Activated naive CD4-positive, alpha-beta T cell treated with anti-CD3 and anti-CD28 coated beads, Interleukin-2, amount 50 U/mL, for 24 hours (primary cell): ENCODE results near the gene SMC4.
A peak's percentile ranks its signal among the peaks of the same experiment; 100 is the strongest.

Source experiments
- H3K27ac Mint-ChIP-seq: one replicate; pipeline ENCODE4 v1.8.0; 2021; ENCODE audit warnings: mild to moderate bottlenecking, mixed read lengths
- H3K27me3 Mint-ChIP-seq: one replicate; pipeline ENCODE4 v1.8.0; 2021; ENCODE audit warnings: mixed read lengths
- H3K36me3 Mint-ChIP-seq: one replicate; pipeline ENCODE4 v1.8.0; 2021; ENCODE audit warnings: mixed read lengths
- H3K4me1 Mint-ChIP-seq: one replicate; pipeline ENCODE4 v1.8.0; 2021; ENCODE audit warnings: mixed read lengths
- H3K4me3 Mint-ChIP-seq: one replicate; pipeline ENCODE4 v1.8.0; 2021; ENCODE audit warnings: mild to moderate bottlenecking, mixed read lengths
- H3K9me3 Mint-ChIP-seq: one replicate; pipeline ENCODE4 v1.8.0; 2021; ENCODE audit warnings: mixed read lengths

SMC4 gene

GRCh38 chr3:160409812-160410610, 10.6 kb downstream of the SMC4 start:
- no peaks in the 10 kb centered on the region for H3K27me3 Mint-ChIP-seq
- H3K36me3 Mint-ChIP-seq = peaks cover 5% of the 10 kb centered on the region
- H3K4me3 Mint-ChIP-seq = no peak overlapping the region
- H3K9me3 Mint-ChIP-seq = no peaks in the 10 kb centered on the region
- no peak overlapping the region for H3K27ac Mint-ChIP-seq
- no peaks in the 10 kb centered on the region for H3K4me1 Mint-ChIP-seq

GRCh38 chr3:160412477-160412876, 13.0 kb downstream of the SMC4 start:
- Mint-ChIP-seq H3K4me3 (no peak overlapping the region), H3K9me3 (no peaks in the 10 kb centered on the region)

GRCh38 chr3:160413613-160414248, 14.3 kb downstream of the SMC4 start:
- Mint-ChIP-seq H3K9me3 (no peaks in the 10 kb centered on the region), H3K4me1 (peaks cover 9% of the 10 kb centered on the region), H3K27ac (no peak overlapping the region), H3K4me3 (no peak overlapping the region), H3K36me3 (peaks cover 10% of the 10 kb centered on the region), H3K27me3 (no peaks in the 10 kb centered on the region)

More at GRCh38 chr3:160412477-160412876, 13.0 kb downstream of the SMC4 start:
- Mint-ChIP-seq H3K27ac (no peak overlapping the region), H3K4me1 (peaks cover 9% of the 10 kb centered on the region), H3K36me3 (peaks cover 6% of the 10 kb centered on the region), H3K27me3 (no peaks in the 10 kb centered on the region)

DNA sequence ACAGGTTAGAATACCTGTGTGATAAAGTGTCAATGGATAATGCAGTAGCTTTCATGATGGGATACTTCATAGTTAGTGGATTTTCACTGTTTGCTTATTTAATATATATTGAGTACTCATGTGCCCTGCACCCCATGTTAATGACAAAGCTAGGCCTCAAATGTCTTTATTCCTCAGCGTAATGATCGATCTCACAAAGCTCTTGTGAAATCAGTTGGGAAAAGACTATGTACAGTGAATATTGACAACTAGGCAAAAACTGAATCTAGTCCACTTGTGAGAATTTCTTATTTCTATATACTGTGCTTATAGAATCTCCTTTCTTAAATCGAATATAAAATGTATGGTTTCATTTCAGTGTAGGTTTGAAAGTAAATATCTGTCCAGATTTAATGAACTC, 17.9 kb downstream of the SMC4 start:
- Mint-ChIP-seq H3K27ac (no peak overlapping the region), H3K36me3 (peaks cover 9% of the 10 kb centered on the region), H3K4me3 (no peak overlapping the region), H3K27me3 (no peaks in the 10 kb centered on the region), H3K9me3 (no peaks in the 10 kb centered on the region), H3K4me1 (peaks cover 9% of the 10 kb centered on the region)

GRCh38 chr3:160427832-160428424, 28.5 kb downstream of the SMC4 start:
- H3K27me3 Mint-ChIP-seq = no peaks in the 10 kb centered on the region
- no peak overlapping the region for H3K27ac Mint-ChIP-seq
- H3K4me3 Mint-ChIP-seq = no peak overlapping the region
- H3K36me3 Mint-ChIP-seq = peaks cover 17% of the 10 kb centered on the region
- H3K9me3 Mint-ChIP-seq = no peaks in the 10 kb centered on the region
- H3K4me1 Mint-ChIP-seq = no peaks in the 10 kb centered on the region

DNA sequence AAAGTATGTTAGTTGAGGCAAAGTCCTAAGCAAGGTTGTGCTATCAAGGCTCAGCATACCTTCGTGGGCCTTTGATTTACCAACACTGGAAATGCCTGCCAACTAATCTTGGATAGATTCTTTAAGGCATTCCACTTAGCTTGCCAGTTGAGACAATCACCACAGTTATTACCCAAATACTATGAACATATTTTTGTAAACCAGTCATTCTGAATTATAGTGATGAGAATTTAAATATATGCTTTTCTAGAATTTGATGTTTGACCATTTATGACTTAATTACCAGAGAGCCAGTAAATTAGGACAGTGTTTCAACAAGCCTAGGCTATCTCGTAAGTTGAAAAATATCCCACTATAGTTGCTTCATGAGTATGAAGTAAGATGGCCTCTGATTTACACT, 34.6 kb downstream of the SMC4 start:
- Mint-ChIP-seq H3K4me1 (peaks cover 20% of the 10 kb centered on the region), H3K9me3 (no peaks in the 10 kb centered on the region), H3K4me3 (no peak overlapping the region), H3K36me3 (peaks cover 21% of the 10 kb centered on the region), H3K27ac (no peak overlapping the region), H3K27me3 (no peaks in the 10 kb centered on the region)

DNA sequence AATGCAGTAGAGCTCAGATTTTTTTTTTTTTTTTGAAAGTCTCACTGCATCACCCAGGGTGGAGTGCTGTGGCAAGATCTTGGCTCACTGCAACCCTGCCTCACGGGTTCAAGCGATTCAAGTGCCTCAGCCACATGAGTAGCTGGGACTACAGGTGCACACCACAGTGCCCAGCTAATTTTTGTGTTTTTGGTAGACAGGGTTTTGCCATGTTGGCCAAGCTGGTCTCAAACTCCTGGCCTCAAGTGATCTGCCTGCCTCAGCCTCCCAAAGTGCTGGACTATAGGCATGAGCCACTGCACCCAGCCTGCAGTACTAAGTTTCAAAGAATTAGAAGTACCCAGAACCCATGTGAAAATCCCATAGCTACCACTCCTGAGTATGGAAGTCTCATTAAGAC, 35.6 kb downstream of the SMC4 start:
- peaks cover 27% of the 10 kb centered on the region for H3K36me3 Mint-ChIP-seq
- peaks cover 29% of the 10 kb centered on the region for H3K4me1 Mint-ChIP-seq

DNA sequence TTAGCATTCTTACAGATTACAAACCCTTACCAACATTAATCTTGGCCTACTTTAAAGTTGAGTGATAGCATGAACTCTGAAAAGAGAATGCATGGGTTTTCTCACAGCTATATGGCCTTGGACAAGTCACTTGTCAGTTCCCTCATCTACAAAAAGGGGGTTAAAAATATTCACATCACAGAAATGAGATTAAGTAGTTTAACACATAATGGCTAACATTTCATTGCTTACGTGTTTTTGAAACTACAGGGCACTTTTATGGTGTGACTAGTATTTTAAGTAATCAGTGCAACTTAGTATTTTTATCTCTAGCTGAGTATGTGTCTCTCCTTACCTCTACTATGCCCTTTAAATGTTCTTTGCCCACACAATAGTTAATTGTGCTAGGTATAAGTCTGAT, 36.3 kb downstream of the SMC4 start:
- Mint-ChIP-seq H3K4me3 (no peak overlapping the region), H3K9me3 (peaks cover 5% of the 10 kb centered on the region), H3K36me3 (peaks cover 25% of the 10 kb centered on the region), H3K27ac (no peak overlapping the region), H3K27me3 (no peaks in the 10 kb centered on the region), H3K4me1 (peaks cover 34% of the 10 kb centered on the region)

More for the DNA sequence above, 35.6 kb downstream of the SMC4 start:
- Mint-ChIP-seq H3K27me3 (no peaks in the 10 kb centered on the region), H3K27ac (no peak overlapping the region), H3K4me3 (no peak overlapping the region), H3K9me3 (peaks cover 5% of the 10 kb centered on the region)

DNA sequence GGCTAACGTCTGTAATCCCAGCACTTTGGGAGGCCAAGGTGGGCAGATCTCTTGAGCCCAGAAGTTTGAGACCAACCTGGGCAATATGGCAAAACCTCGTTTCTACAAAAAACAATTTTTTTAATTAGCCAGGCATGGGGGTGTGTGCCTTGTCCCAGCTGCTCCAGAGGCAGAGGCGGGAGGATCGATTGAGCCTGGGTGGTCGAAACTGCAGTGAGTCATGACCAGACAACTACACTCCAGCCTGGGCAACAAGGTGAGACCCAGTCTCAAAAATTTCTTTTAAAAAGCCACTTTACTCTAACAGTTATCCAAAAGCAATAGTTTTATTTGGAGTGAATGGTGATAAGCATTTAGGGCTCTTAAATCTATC, 37.6 kb downstream of the SMC4 start:
- Mint-ChIP-seq H3K27ac (no peak overlapping the region), H3K9me3 (peaks cover 5% of the 10 kb centered on the region), H3K36me3 (peaks cover 22% of the 10 kb centered on the region), H3K4me1 (peaks cover 38% of the 10 kb centered on the region), H3K4me3 (no peak overlapping the region), H3K27me3 (no peaks in the 10 kb centered on the region)

GRCh38 chr3:160440687-160441086, 41.2 kb downstream of the SMC4 start:
- H3K9me3 Mint-ChIP-seq = peaks cover 5% of the 10 kb centered on the region
- peaks cover 49% of the 10 kb centered on the region for H3K4me1 Mint-ChIP-seq
- H3K27ac Mint-ChIP-seq = no peak overlapping the region
- peaks cover 22% of the 10 kb centered on the region for H3K36me3 Mint-ChIP-seq
- H3K27me3 Mint-ChIP-seq = no peaks in the 10 kb centered on the region
- H3K4me3 Mint-ChIP-seq = no peak overlapping the region

DNA sequence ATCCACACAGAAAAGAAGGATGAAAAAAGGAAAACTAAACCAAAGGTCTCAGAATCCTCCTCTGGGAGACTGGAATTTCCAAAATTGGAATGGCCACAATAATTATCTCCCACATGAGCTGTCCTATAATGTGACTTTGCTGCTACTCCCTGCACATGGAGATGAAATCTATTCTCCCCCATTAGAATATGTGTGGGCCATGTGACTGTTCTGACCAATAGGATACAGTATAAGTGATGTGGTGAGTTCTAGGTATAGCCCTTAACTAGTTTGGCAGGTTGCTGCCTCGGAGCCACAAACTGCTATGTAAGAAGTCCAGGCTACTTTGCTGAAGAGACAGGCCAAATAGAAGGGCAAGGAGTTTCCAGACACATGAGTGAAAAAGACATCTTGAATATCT, 45.0 kb downstream of the SMC4 start:
- Mint-ChIP-seq H3K36me3 (peaks cover 12% of the 10 kb centered on the region), H3K9me3 (peaks cover 5% of the 10 kb centered on the region), H3K27ac (no peak overlapping the region), H3K4me1 (peaks cover 58% of the 10 kb centered on the region), H3K4me3 (no peak overlapping the region), H3K27me3 (no peaks in the 10 kb centered on the region)

GRCh38 chr3:160445854-160446253, 46.4 kb downstream of the SMC4 start:
- Mint-ChIP-seq H3K4me3 (no peak overlapping the region), H3K27ac (no peak overlapping the region), H3K4me1 (peaks cover 58% of the 10 kb centered on the region), H3K27me3 (no peaks in the 10 kb centered on the region), H3K9me3 (no peaks in the 10 kb centered on the region), H3K36me3 (peaks cover 7% of the 10 kb centered on the region)

- H3K4me1 Mint-ChIP-seq = peaks cover 58% of the 10 kb centered on the region
- peaks cover 7% of the 10 kb centered on the region for H3K36me3 Mint-ChIP-seq
- no peaks in the 10 kb centered on the region for H3K9me3 Mint-ChIP-seq
- no peaks in the 10 kb centered on the region for H3K27me3 Mint-ChIP-seq
- H3K27ac Mint-ChIP-seq = peak overlapping the region; percentile 53
- no peak overlapping the region for H3K4me3 Mint-ChIP-seq
Measured at GRCh38 chr3:160446522-160447056, 47.1 kb downstream of the SMC4 start.

DNA sequence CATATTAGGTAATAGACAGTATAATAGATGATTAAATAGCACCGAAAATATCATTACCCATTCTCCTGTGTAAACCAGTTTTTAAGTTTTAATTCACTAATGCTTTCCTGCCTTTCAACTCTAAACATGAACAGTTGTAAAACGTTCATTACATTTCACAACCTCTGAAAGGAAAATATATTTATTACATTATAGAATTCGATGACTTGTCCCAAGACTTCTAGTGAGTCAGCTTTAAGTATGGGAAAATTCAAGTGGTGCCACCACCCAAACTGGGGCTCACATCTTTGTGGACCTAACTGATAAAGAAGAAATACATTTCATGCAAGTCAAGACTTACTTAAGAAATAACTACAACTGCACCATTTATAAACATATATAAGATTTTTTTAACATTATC, 48.1 kb downstream of the SMC4 start:
- Mint-ChIP-seq H3K4me1 (peaks cover 50% of the 10 kb centered on the region), H3K27me3 (no peaks in the 10 kb centered on the region), H3K36me3 (peaks cover 7% of the 10 kb centered on the region), H3K27ac (no peak overlapping the region), H3K4me3 (no peak overlapping the region), H3K9me3 (no peaks in the 10 kb centered on the region)

GRCh38 chr3:160448845-160449635, 49.6 kb downstream of the SMC4 start:
- H3K27me3 Mint-ChIP-seq = no peaks in the 10 kb centered on the region
- no peaks in the 10 kb centered on the region for H3K9me3 Mint-ChIP-seq
- peaks cover 5% of the 10 kb centered on the region for H3K36me3 Mint-ChIP-seq
- H3K4me1 Mint-ChIP-seq = peaks cover 50% of the 10 kb centered on the region
- H3K27ac Mint-ChIP-seq = peak overlapping the region; percentile 93
- H3K4me3 Mint-ChIP-seq = peak overlapping the region; percentile 99
